ENCODE results near the gene MRPL52. TPM values are rescaled to one million over a fixed set of nuclear protein-coding genes. Genes with fewer than 3 reads are reported as not detected.

MRPL52 gene
- total RNA-seq, 1 donor from 2014 or later: 150 TPM

- no peaks in the 10 kb centered on the region for H3K27me3 Mint-ChIP-seq
- intact Hi-C loops (cut with micrococcal nuclease): no loop called here
- ATAC-seq (ENCODE audit: low read depth) (peak; percentile 13), DNase-seq (no peak)
- no peaks in the 10 kb centered on the region for H3K9me3 Mint-ChIP-seq
- H3K4me3 Mint-ChIP-seq: peak overlapping the region; percentile 93
- peaks cover 23% of the 10 kb centered on the region for H3K4me1 Mint-ChIP-seq
- POLR2A ChIA-PET: interaction anchor here (0.5 to 3.6 kb wide), 16 partner anchors 9 to 177 kb away, joined by 3 to 29 read pairs (median 8); partner anchors contain the start of genes LRP10, OXA1L and PRMT5
- peak overlapping the region; percentile 97 for H3K27ac Mint-ChIP-seq
- peaks cover 49% of the 10 kb centered on the region for H3K36me3 Mint-ChIP-seq (ENCODE audit: low read depth)
- CTCF ChIA-PET: interaction anchor here (1.1 to 2.6 kb wide), 7 partner anchors 23 to 274 kb away, joined by 3 to 10 read pairs (median 4); partner anchors contain the start of gene OXA1L
- no peak for TF ChIP-seq CTCF (IDR thresholded peaks at IDR 0.05)
Observed at GRCh38 chr14:22830443-22831010, 840 bp downstream of the MRPL52 start.

- Mint-ChIP-seq H3K9me3 (no peaks in the 10 kb centered on the region), H3K4me3 (peak overlapping the region; percentile 88), H3K27me3 (peaks cover 2% of the 10 kb centered on the region), H3K4me1 (peaks cover 23% of the 10 kb centered on the region), H3K27ac (no peak overlapping the region), H3K36me3 (ENCODE audit: low read depth) (peaks cover 42% of the 10 kb centered on the region)
- ATAC-seq (ENCODE audit: low read depth) (no peak), DNase-seq (no peak)
- POLR2A ChIA-PET: interaction anchor here (0.7 to 4.7 kb wide), 6 partner anchors 12 to 75 kb away, joined by 3 to 33 read pairs (median 8); partner anchors contain the start of gene OXA1L
- intact Hi-C loops (cut with micrococcal nuclease): no loop called here
- no peak for TF ChIP-seq CTCF (IDR thresholded peaks at IDR 0.05)
- CTCF ChIA-PET: interaction anchor here (2.0 to 4.2 kb wide), 3 partner anchors 13 to 265 kb away, joined by 7 to 17 read pairs (median 10); no protein-coding TSS in a partner anchor
Observed at GRCh38 chr14:22835505-22835904, 5.8 kb downstream of the MRPL52 start.

GRCh38 chr14:22836301-22837113, 6.8 kb downstream of the MRPL52 start, which contains the start of gene MMP14:
MMP14 (plus strand) TSS chr14:22836585; CDS start chr14:22836818, 233 bp downstream.
- H3K36me3 Mint-ChIP-seq (ENCODE audit: low read depth): peaks cover 35% of the 10 kb centered on the region
- H3K27ac Mint-ChIP-seq: peak within 1 kb of the TSS; percentile 76
- ATAC-seq (ENCODE audit: low read depth) (peak; percentile 38), DNase-seq (no peak)
- peaks cover 17% of the 10 kb centered on the region for H3K4me1 Mint-ChIP-seq
- ChIA-PET CTCF (interaction anchor here (1.0 to 4.2 kb wide), 5 partner anchors 14 to 266 kb away, joined by 3 to 17 read pairs (median 5); partner anchors contain the start of gene OXA1L), POLR2A (interaction anchor here (0.5 to 4.7 kb wide), 15 partner anchors 8 to 275 kb away, joined by 3 to 33 read pairs (median 5); partner anchors contain the start of genes LRP10, OXA1L and RBM23)
- peaks cover 2% of the 10 kb centered on the region for H3K27me3 Mint-ChIP-seq
- H3K4me3 Mint-ChIP-seq: peak within 1 kb of the TSS; percentile 88
- no peak for TF ChIP-seq CTCF (IDR thresholded peaks at IDR 0.05)
- no peaks in the 10 kb centered on the region for H3K9me3 Mint-ChIP-seq
- intact Hi-C loops (cut with micrococcal nuclease): loop anchor here (1.0 kb wide), 1 partner anchor 7 kb away; the partner anchor contains the start of gene MRPL52

GRCh38 chr14:22837114-22837749, 7.5 kb downstream of the MRPL52 start:
- H3K4me3 Mint-ChIP-seq: peak overlapping the region; percentile 88
- ChIA-PET POLR2A (interaction anchor here (0.5 to 4.7 kb wide), 13 partner anchors 9 to 275 kb away, joined by 3 to 33 read pairs (median 5); partner anchors contain the start of genes LRP10, OXA1L and RBM23), CTCF (interaction anchor here (1.0 to 4.2 kb wide), 5 partner anchors 14 to 267 kb away, joined by 3 to 17 read pairs (median 5); partner anchors contain the start of gene OXA1L)
- peaks cover 29% of the 10 kb centered on the region for H3K36me3 Mint-ChIP-seq (ENCODE audit: low read depth)
- peak; percentile 43 for DNase-seq
- H3K9me3 Mint-ChIP-seq: no peaks in the 10 kb centered on the region
- intact Hi-C loops (cut with micrococcal nuclease): loop anchor here (1.0 kb wide), 1 partner anchor 8 kb away; the partner anchor contains the start of gene MRPL52
- peak; percentile 60 for ATAC-seq (ENCODE audit: low read depth)
- H3K27me3 Mint-ChIP-seq: peaks cover 2% of the 10 kb centered on the region
- H3K27ac Mint-ChIP-seq: peak overlapping the region; percentile 76
- peaks cover 16% of the 10 kb centered on the region for H3K4me1 Mint-ChIP-seq
- no peak for TF ChIP-seq CTCF (IDR thresholded peaks at IDR 0.05)

Measured in activated B cell treated with CpG ODN at 0.5 μM for 24 hours (primary cell).